ENCODE data around the gene ADSS1.

DNA sequence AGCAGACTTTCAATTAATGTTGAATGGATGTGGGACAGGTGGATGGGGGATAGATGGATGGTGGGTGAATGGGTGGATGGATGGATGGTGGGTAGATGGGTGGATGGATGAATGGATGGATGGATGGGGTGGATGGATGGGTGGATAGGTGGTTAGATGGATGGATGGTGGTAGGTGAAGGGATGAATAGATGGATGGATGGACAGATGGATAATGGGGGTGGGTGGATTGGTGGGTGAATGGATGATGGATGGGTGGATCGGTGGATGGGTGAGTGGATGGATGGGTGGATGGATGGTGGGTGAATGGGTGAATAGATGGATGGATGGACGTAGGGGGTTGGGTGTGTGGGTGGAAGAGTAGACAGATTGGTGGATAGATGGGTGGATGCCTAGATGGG is 48.6 kb upstream of the ADSS1 start:
- TF ChIP-seq CTCF (IDR thresholded peaks at IDR 0.05) = no peak
- TF ChIP-seq ZFX (IDR thresholded peaks at IDR 0.05; ENCODE audit: borderline replicate concordance) = no peak
